Measurements from ENCODE around the gene FSD2.
"Not testable (repeated sequence)": the region's sequence is repeated elsewhere in the genome, so short reads cannot be mapped to it uniquely, and the experiment has no call there.

The FSD2 gene

DNA sequence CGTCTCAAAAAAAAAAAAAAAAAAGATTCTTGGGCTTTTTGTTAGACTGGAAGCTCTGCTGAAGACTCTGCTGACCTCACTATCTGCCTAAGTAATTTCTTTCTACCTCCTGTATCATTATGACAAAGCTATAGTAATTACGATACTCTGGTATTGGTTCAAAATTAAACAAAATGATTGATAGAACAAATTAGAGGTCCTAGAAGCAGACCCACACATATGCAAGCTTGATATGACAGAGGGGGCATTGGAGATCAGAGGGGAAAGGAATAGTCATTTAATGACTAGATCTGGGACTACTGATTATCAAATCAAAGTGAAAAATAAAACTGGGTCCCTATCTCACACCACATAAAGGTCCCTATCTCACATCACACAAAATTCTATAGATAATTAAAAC, 74.3 kb downstream of the FSD2 start:
- DNase-seq (ENCODE audit: low read depth): no peak

DNA sequence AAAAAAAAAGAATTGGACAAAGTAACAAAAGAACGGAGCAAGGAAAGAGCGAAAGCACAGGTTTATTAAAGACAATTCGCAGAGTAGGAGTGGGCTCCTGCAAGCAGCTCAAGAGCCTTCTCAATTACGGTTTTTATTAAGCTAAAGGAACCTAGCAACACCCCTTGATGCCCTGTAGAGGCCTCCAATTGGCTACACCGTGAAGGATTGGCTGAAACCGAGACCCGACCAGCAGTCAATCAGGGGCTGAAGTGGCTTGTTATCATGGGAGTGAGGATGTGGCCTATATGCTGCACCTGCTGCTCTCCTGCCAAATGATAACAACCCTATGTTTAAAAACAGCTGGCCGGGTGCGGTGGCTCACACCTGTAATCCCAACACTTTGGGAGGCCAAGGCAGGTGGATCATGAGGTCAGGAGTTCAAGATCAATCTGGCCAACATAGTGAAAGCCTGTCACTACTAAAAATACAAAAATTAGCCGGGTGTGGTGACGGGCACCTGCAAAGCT, 75.8 kb downstream of the FSD2 start:
- DNase-seq (ENCODE audit: low read depth): no peak

DNA sequence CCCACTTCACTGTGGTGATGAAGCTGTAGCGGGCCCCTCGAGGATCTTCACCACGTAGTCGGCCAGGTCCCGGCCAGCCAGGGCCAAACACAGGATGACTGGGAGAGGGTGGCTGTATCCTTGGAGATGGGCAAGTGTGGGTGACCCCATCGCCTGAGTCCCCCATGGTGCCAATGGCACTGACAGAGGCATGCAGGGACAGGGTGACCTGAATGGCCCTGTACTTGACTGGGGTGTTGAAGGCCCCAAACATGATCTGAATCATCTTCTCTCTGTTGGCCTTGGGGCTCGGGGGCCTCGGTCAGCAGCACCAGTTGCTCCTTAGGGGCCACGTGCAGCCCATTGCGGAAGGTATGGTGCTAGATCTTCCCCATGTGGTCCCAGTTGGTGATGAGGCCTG, 79.1 kb downstream of the FSD2 start:
- no peak for DNase-seq (ENCODE audit: low read depth)

DNA sequence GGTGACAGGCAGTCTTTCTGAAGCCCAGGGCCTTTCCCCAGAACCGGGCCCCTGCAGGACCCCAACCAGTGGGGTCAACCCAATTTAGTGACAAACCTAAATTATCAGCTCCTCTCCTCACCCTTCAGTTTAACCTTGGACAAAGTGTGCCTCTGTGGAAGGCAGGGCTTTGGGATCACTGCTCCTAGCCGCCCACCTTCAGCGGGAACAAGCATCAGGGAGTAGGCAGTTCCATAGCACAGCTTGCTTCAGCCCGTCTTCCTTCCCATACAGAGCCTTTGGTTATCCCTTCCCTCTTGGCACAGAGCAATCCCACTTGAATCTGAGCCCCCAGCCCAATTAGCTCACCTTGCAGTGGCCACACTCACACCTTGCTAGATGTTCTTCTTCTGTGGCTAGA, 90.9 kb downstream of the FSD2 start:
- DNase-seq (ENCODE audit: low read depth): no peak

DNA sequence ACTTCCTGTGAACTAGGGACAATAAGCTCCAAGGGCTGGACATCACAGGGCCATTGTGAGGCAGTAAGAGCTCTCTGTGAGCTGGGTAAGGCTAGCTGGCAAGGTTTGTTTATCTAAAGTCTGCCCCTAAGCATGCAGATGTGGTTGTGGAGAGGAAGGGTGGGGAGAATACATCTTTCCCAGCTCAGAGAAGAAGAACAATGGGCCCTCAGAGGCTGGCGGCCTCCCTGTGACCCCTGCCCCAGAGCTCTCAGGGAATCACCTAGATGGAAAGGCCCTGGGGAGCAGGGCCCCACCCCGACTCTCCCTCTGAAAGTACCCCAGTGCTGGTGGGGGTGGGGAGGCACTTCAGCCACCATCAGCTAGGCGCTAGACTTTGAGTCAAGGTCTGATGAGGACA, 91.9 kb downstream of the FSD2 start:
- DNase-seq (ENCODE audit: low read depth): no peak

DNA sequence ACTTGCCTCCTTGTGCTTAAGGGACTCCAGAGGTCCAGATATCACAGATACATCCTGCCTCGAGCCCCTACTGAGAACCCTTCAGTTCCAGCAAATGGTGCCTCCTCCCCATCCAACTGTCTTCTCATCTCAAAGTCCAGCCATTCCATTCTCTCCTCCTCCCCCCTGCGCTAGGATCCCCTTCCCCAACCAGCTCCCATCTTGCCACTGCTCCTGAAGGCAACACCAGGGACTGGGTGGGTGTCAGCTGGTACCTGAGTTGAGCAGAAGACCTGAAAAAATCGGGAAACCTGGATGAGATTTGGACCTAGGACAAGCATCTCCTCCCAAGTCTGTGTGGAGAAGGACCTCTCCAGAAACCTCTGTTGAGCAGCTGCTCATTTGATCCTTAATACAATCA, 93.8 kb downstream of the FSD2 start:
- DNase-seq (ENCODE audit: low read depth): no peak

DNA sequence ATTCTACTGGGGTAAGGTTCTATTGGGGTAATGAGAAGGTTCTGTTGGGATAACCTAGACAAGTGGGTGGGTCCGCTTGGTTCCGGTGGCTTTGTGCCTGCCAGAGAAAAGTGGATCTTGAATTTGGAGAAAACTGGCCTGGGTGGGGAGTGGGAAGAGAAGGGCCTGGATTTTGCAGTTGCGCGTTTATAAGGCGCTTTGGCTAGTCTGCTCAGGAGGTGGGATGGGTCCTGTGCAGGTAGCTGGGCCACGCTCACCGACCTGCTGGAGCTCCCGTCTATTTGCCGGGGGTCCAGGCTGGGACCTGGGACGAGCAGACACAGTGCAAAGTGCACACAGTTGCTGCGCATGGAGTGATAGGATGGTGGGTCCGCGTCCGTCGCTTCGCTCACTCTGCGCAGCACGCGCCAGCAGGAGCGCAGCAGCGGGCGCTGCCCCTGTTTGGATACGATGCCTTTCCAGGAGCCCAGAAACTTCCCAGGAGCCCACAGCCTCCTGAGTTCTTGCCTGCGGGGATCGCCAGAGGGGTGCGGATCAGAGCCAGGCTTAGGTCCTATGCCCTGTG, 94.9 kb downstream of the FSD2 start:
- DNase-seq (ENCODE audit: low read depth): no peak

DNA sequence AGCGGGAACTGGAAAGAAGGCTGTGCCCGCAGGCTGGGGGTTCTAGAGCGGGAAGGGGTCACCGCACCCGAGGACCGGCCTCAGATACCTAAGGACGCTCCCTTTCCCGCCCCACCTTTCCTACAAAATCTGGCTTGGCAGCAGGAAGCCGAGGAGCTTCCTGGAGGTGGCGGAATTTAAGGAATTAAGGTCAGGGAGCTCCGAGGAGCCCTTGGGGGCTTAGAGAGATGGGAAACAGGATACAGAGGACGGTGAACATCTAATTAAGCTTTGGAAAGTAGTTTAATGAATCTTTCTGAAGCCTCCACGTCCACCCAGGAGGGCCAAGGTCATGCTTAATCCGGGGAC, 95.7 kb downstream of the FSD2 start:
- no peak for DNase-seq (ENCODE audit: low read depth)

DNA sequence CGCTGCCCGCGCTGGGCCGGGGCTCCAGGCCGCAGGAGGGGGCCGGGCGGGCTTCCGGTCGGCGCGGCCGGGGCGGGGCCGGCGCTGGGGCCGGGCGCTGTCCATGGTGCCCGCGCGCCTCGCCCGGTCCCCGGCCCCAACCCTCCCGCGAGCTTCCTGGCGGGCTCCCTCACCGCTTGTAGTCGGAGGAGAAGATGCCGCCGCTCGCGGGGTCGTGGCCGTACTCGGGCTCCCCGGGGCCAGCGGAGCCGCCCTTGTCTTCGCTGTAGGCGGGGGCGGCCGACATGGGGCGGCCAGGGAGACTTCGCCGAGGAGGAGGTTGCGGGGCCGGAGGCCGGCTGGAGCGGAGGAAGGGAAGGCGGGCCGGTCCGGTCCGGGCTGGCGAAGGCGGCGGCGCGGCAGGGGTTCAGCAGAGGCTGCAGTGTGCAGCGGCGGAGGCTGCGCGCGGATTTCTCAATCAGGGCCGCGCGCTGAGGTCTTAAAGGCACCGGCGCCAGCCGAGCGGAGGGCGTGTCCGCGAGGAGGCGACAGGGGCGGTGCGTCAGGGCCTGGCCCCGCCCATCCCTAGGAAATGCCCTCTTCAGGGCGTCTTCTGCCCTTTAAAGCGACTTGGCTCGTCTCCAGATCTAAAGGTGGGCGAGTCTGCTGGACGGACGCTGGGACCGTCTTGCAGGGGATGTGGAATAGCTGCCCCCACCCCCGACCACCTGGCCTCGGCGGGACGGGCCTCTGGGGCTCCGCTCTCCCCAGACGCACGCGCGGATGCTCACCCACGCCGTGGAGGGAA, 96.3 kb downstream of the FSD2 start, which contains the start of gene AP3B2:
Gene AP3B2 (minus strand): TSS at position 455 of the 787 bp plus-strand sequence. CDS start 169 bp downstream, at position 286.
- DNase-seq (ENCODE audit: low read depth): peak; percentile 50

DNA sequence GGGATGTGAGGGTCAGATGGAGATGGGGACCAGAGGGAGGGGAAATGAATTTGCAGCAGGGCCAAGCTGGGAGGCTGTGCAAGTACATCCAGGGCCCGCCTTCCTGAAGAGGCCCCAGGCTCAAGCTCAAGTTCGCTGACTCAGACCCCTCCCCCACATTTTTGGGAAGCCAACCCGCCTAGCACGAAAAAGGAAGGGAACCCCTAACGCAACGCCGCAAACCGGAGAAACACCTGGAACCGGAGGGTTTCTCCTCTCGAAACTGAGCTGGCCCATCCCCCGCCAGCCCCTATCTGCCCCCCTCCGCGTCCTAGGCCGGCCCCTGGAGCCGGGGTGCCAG, 96.8 kb downstream of the FSD2 start:
- DNase-seq (ENCODE audit: low read depth): no peak

DNA sequence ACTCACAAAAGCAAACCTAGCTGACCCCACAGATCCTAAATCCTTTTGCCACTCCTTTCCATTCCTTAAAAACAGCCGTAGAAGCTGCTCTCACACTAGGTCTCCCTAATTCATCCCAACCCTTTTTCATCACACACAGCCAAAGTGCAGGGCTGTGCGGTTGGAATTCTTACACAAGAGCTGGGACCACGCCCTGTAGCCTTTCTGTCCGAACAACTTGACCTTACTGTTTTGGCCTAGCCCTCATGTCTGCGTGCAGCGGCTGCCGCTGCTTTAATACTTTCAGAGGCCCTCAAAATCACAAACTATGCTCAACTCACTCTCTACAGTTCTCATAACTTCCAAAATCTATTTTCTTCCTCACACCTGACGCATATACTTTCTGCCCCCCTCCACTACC, 100.0 kb downstream of the FSD2 start:
- not testable (repeated sequence) for DNase-seq (ENCODE audit: low read depth)
